GM20000 (cell line): ENCODE measurements around the gene TMEM203.

Experiments used
- DNase-seq: peaks from one replicate; pipeline ENCODE4 v3.0.0; 2012; ENCODE audit warnings: low spot score
- CTCF ChIP-seq: IDR thresholded peaks from 2 replicates; pipeline ENCODE4 v1.5.1; 2012; ENCODE audit warnings: mild to moderate bottlenecking, control low read depth; ENCODE audit errors: extremely low read depth, missing control alignments

The TMEM203 gene

GRCh38 chr9:137190315-137190856 lies 15.1 kb downstream of the TMEM203 start:
- no peak for TF ChIP-seq CTCF
- DNase-seq: no peak

GRCh38 chr9:137189297-137190295 lies 15.9 kb downstream of the TMEM203 start:
- TF ChIP-seq CTCF: peak; percentile 5
- peak; percentile 73 for DNase-seq

GRCh38 chr9:137188490-137189296 lies 16.8 kb downstream of the TMEM203 start, which contains the start of the genes ANAPC2 and SSNA1:
Gene ANAPC2 (minus strand): TSS chr9:137188560. CDS start chr9:137188532, 28 bp downstream.
Gene SSNA1 (plus strand): TSS chr9:137188676. CDS start chr9:137188727, 51 bp downstream.
- peak; percentile 99 for DNase-seq
- TF ChIP-seq CTCF: peak; percentile 18

GRCh38 chr9:137188086-137188489 lies 17.4 kb downstream of the TMEM203 start:
- no peak for TF ChIP-seq CTCF
- no peak for DNase-seq

- DNase-seq: no peak
- no peak for TF ChIP-seq CTCF
Measured at GRCh38 chr9:137187386-137187785, 18.1 kb downstream of the TMEM203 start.

- DNase-seq: no peak
- TF ChIP-seq CTCF: no peak
Measured at GRCh38 chr9:137186385-137186784, 19.1 kb downstream of the TMEM203 start.
